ENCODE measurements around the gene EMP3.
"Not testable (repeated sequence)": the region's sequence is repeated elsewhere in the genome, so short reads cannot be mapped to it uniquely, and the experiment has no call there.

The EMP3 gene

DNA sequence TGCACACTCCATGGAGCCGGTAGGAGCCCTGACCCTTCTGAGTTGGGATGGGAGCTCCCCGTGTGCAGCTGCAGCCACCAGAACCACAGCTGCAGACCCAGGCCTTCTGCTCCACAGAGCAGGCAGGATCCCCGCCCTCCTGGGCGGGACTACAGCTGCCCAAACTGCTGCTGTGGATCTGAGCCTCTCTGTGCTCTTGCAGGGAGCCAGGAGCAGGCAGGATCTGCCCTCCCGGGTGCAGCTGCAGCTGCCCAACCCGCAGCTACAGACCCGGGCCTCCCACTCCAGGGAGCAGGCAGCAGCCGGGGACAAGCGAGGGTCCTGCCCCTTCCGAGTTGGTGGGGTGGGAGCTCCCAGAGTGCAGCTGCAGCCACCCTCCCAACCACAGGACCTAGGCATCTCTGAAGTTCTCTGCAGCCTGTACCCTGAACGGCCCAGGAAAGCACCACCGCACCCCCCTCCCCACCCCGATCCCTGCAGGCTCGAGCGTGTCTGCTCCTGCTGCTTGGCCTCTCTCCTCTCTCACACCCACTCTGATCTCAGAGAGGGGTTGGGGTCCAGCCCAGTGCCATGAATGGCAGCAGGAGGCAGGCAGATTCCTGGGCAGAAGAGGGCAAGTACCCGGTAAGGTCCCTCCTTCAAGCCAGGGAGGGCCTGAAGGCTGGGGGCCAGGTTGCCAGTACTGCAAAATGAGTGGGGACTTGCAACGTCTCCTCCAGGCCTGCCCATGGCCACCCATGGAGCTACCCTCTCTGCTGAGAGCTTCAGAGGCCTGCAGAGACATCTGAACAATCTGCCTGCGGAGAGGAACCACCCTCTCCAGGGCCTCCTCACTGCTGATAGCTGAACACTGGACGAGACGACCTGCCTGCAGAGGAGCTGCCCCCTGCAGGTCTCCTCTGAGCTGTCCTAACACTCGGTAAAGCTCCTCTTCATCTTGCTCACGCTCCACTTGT is 16.4 kb upstream of the EMP3 start:
- Histone ChIP-seq H3K36me3 (ENCODE audit: control insufficient read depth in 1 of 2, insufficient read depth in 2 of 2, low read length in 2 of 2) (no peaks in the 10 kb centered on the region), H3K27me3 (ENCODE audit: insufficient read depth, low read length) (no peaks in the 10 kb centered on the region), H3K79me2 (ENCODE audit: control insufficient read depth, insufficient read depth, low read length, poor library complexity) (no peaks in the 10 kb centered on the region), H2BK12ac (ENCODE audit: low read length) (no peak overlapping the region), H3K4me1 (ENCODE audit: control insufficient read depth in 1 of 2, insufficient read depth in 2 of 2, low read length in 2 of 2) (peaks cover 0 to 3% of the 10 kb centered on the region in 2 experiments), H3K9me3 (ENCODE audit: insufficient read depth, low read depth, low read length) (no peaks in the 10 kb centered on the region), H3K4ac (ENCODE audit: low read depth, low read length) (no peak overlapping the region), H3K4me2 (ENCODE audit: low read length) (no peak overlapping the region), H4K8ac (ENCODE audit: low read depth, low read length) (no peak overlapping the region), H2AK5ac (ENCODE audit: low read length) (no peak overlapping the region), H3K79me1 (ENCODE audit: low read length) (no peaks in the 10 kb centered on the region), H3K14ac (ENCODE audit: low read length) (no peak overlapping the region), H2AFZ (ENCODE audit: insufficient read depth, low read length, poor library complexity) (no peak overlapping the region), H3K4me3 (ENCODE audit: low read depth, low read length) (no peak overlapping the region), H4K12ac (ENCODE audit: low read depth, low read length) (no peak overlapping the region), H3K9ac (ENCODE audit: low read length) (no peak overlapping the region), H3K18ac (ENCODE audit: low read length) (no peak overlapping the region), H2BK120ac (ENCODE audit: insufficient read depth, low read length, poor library complexity) (no peak overlapping the region), H4K91ac (ENCODE audit: low read depth, low read length) (no peak overlapping the region), H2BK5ac (ENCODE audit: low read depth, low read length, poor library complexity) (no peak overlapping the region), H3K23ac (ENCODE audit: low read length) (no peak overlapping the region), H3K27ac (ENCODE audit: low read depth, low read length) (no peak overlapping the region)
- no CpG with 5 or more reads among the region's 22 CpGs for WGBS (ENCODE audit: extremely low coverage, insufficient coverage, insufficient read length)
- DNase-seq: peak in 1 of 2 donors; percentile 54

DNA sequence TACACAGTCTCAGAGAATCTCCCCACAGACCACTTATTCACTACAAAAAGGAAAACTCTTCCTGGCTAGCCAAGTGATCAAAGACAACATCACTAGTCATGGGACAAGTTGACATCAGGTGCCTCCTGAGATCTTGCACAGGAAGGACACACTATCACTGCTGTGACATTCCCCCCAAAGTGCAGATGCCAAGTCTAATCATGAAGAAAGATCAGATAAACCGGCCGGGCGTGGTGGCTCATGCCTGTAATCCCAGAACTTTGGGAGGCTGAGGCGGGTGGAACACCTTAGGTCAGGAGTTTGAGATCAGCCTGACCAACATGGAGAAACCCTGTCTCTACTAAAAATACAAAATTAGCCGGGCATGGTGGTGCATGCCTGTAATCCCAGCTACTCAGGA is 15.6 kb upstream of the EMP3 start:
- H3K9ac ChIP-seq (ENCODE audit: low read length); H2BK5ac ChIP-seq (ENCODE audit: low read depth, low read length, poor library complexity); H3K4me2 ChIP-seq (ENCODE audit: low read length); H2BK120ac ChIP-seq (ENCODE audit: insufficient read depth, low read length, poor library complexity); H3K14ac ChIP-seq (ENCODE audit: low read length); H3K27me3 ChIP-seq (ENCODE audit: insufficient read depth, low read length); H2AFZ ChIP-seq (ENCODE audit: insufficient read depth, low read length, poor library complexity); H2BK12ac ChIP-seq (ENCODE audit: low read length); H3K4me3 ChIP-seq (ENCODE audit: low read depth, low read length); H4K8ac ChIP-seq (ENCODE audit: low read depth, low read length); H2AK5ac ChIP-seq (ENCODE audit: low read length); H3K4me1 ChIP-seq (ENCODE audit: control insufficient read depth in 1 of 2, insufficient read depth in 2 of 2, low read length in 2 of 2); H4K12ac ChIP-seq (ENCODE audit: low read depth, low read length); H4K91ac ChIP-seq (ENCODE audit: low read depth, low read length); H3K79me1 ChIP-seq (ENCODE audit: low read length); H3K36me3 ChIP-seq (ENCODE audit: control insufficient read depth in 1 of 2, insufficient read depth in 2 of 2, low read length in 2 of 2); H3K23ac ChIP-seq (ENCODE audit: low read length); DNase-seq; H3K9me3 ChIP-seq (ENCODE audit: insufficient read depth, low read depth, low read length); H3K18ac ChIP-seq (ENCODE audit: low read length); H3K4ac ChIP-seq (ENCODE audit: low read depth, low read length); H3K79me2 ChIP-seq (ENCODE audit: control insufficient read depth, insufficient read depth, low read length, poor library complexity); H3K27ac ChIP-seq (ENCODE audit: low read depth, low read length): not testable (repeated sequence)
- WGBS (ENCODE audit: extremely low coverage, insufficient coverage, insufficient read length): no CpG with 5 or more reads among the region's 5 CpGs

DNA sequence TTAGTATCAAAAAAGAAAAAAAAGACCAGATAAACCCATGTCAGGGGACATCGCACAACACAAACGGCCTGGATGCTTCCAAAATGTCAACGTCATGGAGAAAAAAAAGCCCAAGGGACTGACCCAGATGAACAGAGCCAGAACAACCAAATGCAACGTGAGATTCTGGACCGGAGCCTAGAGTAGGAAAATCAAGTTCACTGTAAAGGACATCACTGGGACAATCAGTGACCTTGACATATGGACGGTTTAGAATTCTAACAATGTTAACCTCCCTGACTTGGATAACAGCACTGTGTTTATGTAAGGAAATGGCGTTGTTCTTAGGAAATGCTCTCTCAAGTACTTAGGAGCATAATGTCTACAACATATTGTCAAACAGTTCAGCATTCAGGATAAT is 15.1 kb upstream of the EMP3 start:
- no peak overlapping the region for H4K12ac ChIP-seq (ENCODE audit: low read depth, low read length)
- DNase-seq: no peak
- no peak overlapping the region for H4K91ac ChIP-seq (ENCODE audit: low read depth, low read length)
- no peaks in the 10 kb centered on the region for H3K79me1 ChIP-seq (ENCODE audit: low read length)
- H3K4me2 ChIP-seq (ENCODE audit: low read length): no peak overlapping the region
- H2AFZ ChIP-seq (ENCODE audit: insufficient read depth, low read length, poor library complexity): no peak overlapping the region
- H3K9me3 ChIP-seq (ENCODE audit: insufficient read depth, low read depth, low read length): no peaks in the 10 kb centered on the region
- WGBS (ENCODE audit: extremely low coverage, insufficient coverage, insufficient read length): no CpG with 5 or more reads among the region's 7 CpGs
- no peak overlapping the region for H3K4me3 ChIP-seq (ENCODE audit: low read depth, low read length)
- no peak overlapping the region for H2BK12ac ChIP-seq (ENCODE audit: low read length)
- no peak overlapping the region for H4K8ac ChIP-seq (ENCODE audit: low read depth, low read length)
- no peak overlapping the region for H2BK120ac ChIP-seq (ENCODE audit: insufficient read depth, low read length, poor library complexity)
- no peak overlapping the region for H3K27ac ChIP-seq (ENCODE audit: low read depth, low read length)
- H2BK5ac ChIP-seq (ENCODE audit: low read depth, low read length, poor library complexity): no peak overlapping the region
- H3K18ac ChIP-seq (ENCODE audit: low read length): no peak overlapping the region
- no peaks in the 10 kb centered on the region for H3K36me3 ChIP-seq (ENCODE audit: control insufficient read depth in 1 of 2, insufficient read depth in 2 of 2, low read length in 2 of 2)
- H3K79me2 ChIP-seq (ENCODE audit: control insufficient read depth, insufficient read depth, low read length, poor library complexity): no peaks in the 10 kb centered on the region
- H3K4ac ChIP-seq (ENCODE audit: low read depth, low read length): no peak overlapping the region
- no peak overlapping the region for H2AK5ac ChIP-seq (ENCODE audit: low read length)
- no peaks in the 10 kb centered on the region for H3K27me3 ChIP-seq (ENCODE audit: insufficient read depth, low read length)
- no peak overlapping the region for H3K14ac ChIP-seq (ENCODE audit: low read length)
- no peak overlapping the region for H3K9ac ChIP-seq (ENCODE audit: low read length)
- H3K4me1 ChIP-seq (ENCODE audit: control insufficient read depth in 1 of 2, insufficient read depth in 2 of 2, low read length in 2 of 2): peaks cover 0 to 3% of the 10 kb centered on the region in 2 experiments
- H3K23ac ChIP-seq (ENCODE audit: low read length): no peak overlapping the region

- no peak overlapping the region for H4K8ac ChIP-seq (ENCODE audit: low read depth, low read length)
- no peak overlapping the region for H3K4ac ChIP-seq (ENCODE audit: low read depth, low read length)
- no peak overlapping the region for H3K4me2 ChIP-seq (ENCODE audit: low read length)
- no peak overlapping the region for H2BK12ac ChIP-seq (ENCODE audit: low read length)
- H2BK5ac ChIP-seq (ENCODE audit: low read depth, low read length, poor library complexity): no peak overlapping the region
- no peak overlapping the region for H3K4me3 ChIP-seq (ENCODE audit: low read depth, low read length)
- no peak overlapping the region for H2AK5ac ChIP-seq (ENCODE audit: low read length)
- H2BK120ac ChIP-seq (ENCODE audit: insufficient read depth, low read length, poor library complexity): no peak overlapping the region
- no peaks in the 10 kb centered on the region for H3K36me3 ChIP-seq (ENCODE audit: control insufficient read depth in 1 of 2, insufficient read depth in 2 of 2, low read length in 2 of 2)
- no peak overlapping the region for H3K27ac ChIP-seq (ENCODE audit: low read depth, low read length)
- no peak for DNase-seq
- H3K14ac ChIP-seq (ENCODE audit: low read length): no peak overlapping the region
- H3K18ac ChIP-seq (ENCODE audit: low read length): no peak overlapping the region
- no peaks in the 10 kb centered on the region for H3K27me3 ChIP-seq (ENCODE audit: insufficient read depth, low read length)
- no peak overlapping the region for H3K23ac ChIP-seq (ENCODE audit: low read length)
- H3K79me1 ChIP-seq (ENCODE audit: low read length): no peaks in the 10 kb centered on the region
- H4K91ac ChIP-seq (ENCODE audit: low read depth, low read length): no peak overlapping the region
- no peak overlapping the region for H3K9ac ChIP-seq (ENCODE audit: low read length)
- H3K79me2 ChIP-seq (ENCODE audit: control insufficient read depth, insufficient read depth, low read length, poor library complexity): no peaks in the 10 kb centered on the region
- WGBS (ENCODE audit: extremely low coverage, insufficient coverage, insufficient read length): no CpG with 5 or more reads among the region's 11 CpGs
- H2AFZ ChIP-seq (ENCODE audit: insufficient read depth, low read length, poor library complexity): no peak overlapping the region
- H3K9me3 ChIP-seq (ENCODE audit: insufficient read depth, low read depth, low read length): no peaks in the 10 kb centered on the region
- H3K4me1 ChIP-seq (ENCODE audit: control insufficient read depth in 1 of 2, insufficient read depth in 2 of 2, low read length in 2 of 2): peaks cover 0 to 3% of the 10 kb centered on the region in 2 experiments
- no peak overlapping the region for H4K12ac ChIP-seq (ENCODE audit: low read depth, low read length)
Observed at GRCh38 chr19:48311384-48311783, 14.0 kb upstream of the EMP3 start.

Measured in trophoblast cell (in vitro differentiated cells and primary cell).